Measurements from ENCODE around the gene DGKQ. TPM values are rescaled to one million over a fixed set of nuclear protein-coding genes. Genes with fewer than 3 reads are reported as not detected.

DGKQ gene, protein sequence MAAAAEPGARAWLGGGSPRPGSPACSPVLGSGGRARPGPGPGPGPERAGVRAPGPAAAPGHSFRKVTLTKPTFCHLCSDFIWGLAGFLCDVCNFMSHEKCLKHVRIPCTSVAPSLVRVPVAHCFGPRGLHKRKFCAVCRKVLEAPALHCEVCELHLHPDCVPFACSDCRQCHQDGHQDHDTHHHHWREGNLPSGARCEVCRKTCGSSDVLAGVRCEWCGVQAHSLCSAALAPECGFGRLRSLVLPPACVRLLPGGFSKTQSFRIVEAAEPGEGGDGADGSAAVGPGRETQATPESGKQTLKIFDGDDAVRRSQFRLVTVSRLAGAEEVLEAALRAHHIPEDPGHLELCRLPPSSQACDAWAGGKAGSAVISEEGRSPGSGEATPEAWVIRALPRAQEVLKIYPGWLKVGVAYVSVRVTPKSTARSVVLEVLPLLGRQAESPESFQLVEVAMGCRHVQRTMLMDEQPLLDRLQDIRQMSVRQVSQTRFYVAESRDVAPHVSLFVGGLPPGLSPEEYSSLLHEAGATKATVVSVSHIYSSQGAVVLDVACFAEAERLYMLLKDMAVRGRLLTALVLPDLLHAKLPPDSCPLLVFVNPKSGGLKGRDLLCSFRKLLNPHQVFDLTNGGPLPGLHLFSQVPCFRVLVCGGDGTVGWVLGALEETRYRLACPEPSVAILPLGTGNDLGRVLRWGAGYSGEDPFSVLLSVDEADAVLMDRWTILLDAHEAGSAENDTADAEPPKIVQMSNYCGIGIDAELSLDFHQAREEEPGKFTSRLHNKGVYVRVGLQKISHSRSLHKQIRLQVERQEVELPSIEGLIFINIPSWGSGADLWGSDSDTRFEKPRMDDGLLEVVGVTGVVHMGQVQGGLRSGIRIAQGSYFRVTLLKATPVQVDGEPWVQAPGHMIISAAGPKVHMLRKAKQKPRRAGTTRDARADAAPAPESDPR
- total RNA-seq (1 to 10 TPM; 3.2 to 7.3 (median 4.4) TPM), polyA plus RNA-seq (1 to 10 TPM; 2.6 to 3.7 TPM)
- long read RNA-seq, donor 1, full-length matches to known transcripts = 2 of 9 reads
- long read RNA-seq, donor 1, partial matches to known transcripts = 3 of 9 reads
- long read RNA-seq, donor 1, other reads (novel, unspliced or antisense) = 4 of 9 reads
- long read RNA-seq, donor 2, full-length matches to known transcripts = 1 of 14 reads
- long read RNA-seq, donor 2, partial matches to known transcripts = 10 of 14 reads
- long read RNA-seq, donor 2, other reads (novel, unspliced or antisense) = 3 of 14 reads
- long read RNA-seq, donor 3, partial matches to known transcripts = 3 of 10 reads
- long read RNA-seq, donor 3, other reads (novel, unspliced or antisense) = 7 of 10 reads

DNA sequence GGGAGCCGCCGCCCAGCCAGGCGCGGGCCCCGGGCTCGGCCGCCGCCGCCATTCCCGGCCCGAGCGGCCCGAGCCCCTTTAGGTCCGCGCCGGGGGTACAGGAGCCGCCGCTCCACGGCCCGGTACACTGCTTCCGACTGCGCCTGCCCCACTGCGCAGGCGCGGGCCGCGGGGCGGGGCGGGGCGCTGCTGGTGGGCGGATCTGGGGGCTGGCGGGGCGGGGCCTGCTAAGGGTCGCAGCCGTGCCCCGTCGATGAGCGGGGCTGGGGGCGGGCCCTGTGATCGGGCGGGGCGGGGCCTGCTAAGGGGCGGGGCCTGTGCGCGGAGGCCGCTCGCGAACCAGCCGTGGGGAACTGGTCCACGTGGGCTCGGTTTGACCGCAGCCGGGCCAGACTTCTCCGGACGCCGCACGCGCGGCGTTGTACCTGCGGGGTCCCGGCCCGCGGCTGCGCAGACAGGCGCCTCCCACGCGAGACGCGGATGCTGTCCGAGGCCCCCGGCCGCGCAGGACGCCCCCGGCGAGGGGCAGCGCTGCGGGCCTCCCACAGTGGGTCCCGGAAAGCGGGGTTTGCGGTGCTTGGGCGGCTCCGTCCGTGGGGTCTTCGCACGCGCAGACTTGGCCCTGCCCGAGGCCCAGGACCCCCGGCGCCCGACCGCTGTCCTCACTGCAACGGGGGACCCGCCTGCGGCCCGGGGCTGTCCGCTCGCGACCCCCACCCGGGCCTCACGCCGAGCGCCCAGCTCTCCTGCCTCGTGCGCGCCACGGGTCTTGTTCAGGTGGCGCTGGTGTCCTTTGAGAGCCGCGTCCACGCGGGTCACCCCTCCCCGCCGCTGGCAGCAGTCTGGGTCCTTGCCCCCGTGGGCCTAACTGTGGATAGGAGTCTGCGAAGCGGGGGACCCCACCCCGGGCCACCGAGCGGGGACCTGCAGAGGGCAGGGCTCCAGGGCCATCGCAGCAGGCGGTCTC lies at the start of gene DGKQ:
Gene DGKQ, minus strand, starts transcription at position 139 of the 967 bp plus-strand sequence. Its CDS starts 87 bp downstream, at position 52.
- TF ChIP-seq, protein P1, sequence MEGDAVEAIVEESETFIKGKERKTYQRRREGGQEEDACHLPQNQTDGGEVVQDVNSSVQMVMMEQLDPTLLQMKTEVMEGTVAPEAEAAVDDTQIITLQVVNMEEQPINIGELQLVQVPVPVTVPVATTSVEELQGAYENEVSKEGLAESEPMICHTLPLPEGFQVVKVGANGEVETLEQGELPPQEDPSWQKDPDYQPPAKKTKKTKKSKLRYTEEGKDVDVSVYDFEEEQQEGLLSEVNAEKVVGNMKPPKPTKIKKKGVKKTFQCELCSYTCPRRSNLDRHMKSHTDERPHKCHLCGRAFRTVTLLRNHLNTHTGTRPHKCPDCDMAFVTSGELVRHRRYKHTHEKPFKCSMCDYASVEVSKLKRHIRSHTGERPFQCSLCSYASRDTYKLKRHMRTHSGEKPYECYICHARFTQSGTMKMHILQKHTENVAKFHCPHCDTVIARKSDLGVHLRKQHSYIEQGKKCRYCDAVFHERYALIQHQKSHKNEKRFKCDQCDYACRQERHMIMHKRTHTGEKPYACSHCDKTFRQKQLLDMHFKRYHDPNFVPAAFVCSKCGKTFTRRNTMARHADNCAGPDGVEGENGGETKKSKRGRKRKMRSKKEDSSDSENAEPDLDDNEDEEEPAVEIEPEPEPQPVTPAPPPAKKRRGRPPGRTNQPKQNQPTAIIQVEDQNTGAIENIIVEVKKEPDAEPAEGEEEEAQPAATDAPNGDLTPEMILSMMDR (IDR thresholded peaks at IDR 0.05) = no peak
- no peak for TF ChIP-seq POLR2A (IDR thresholded peaks at IDR 0.05)
- intact Hi-C loops (cut with DNase I) = loop anchor here in 1 of 10 donors (5.0 kb wide), 1 partner anchor 41 kb away; the partner anchor contains the start of genes GAK and TMEM175
- DNase-seq = peak; percentile 87 to 96 (median 89)
- ATAC-seq = peak; percentile 90 to 98 (median 97)
- H3K9me3 ChIP-seq = no peaks in the 10 kb centered on the region
- H3K36me3 ChIP-seq = no peaks in the 10 kb centered on the region
- peaks cover 0 to 1% (median 0%) of the 10 kb centered on the region in 9 donors for H3K27me3 ChIP-seq
- peak within 1 kb of the TSS; percentile 55 to 98 (median 78) for H3K4me3 ChIP-seq
- WGBS, 4 donors = 23 to 37% (median 29%) methylated on average over 34 to 123 of the region's 123 CpGs
- peaks cover 8 to 32% (median 19%) of the 10 kb centered on the region in 12 donors for H3K4me1 ChIP-seq
- peak within 1 kb of the TSS in 4 of 12 donors; percentile 40 to 55 (median 48) for H3K27ac ChIP-seq

GRCh38 chr4:1022739-1023066 lies 49.3 kb upstream of the DGKQ start:
- peaks cover 0 to 6% (median 0%) of the 10 kb centered on the region in 12 donors for H3K4me1 ChIP-seq
- intact Hi-C loops (cut with DNase I) = no loop called here
- H3K27ac ChIP-seq = no peak overlapping the region
- peaks cover 0 to 16% (median 0%) of the 10 kb centered on the region in 9 donors for H3K36me3 ChIP-seq
- DNase-seq (no peak), ATAC-seq (no peak)
- no peak for TF ChIP-seq POLR2A (IDR thresholded peaks at IDR 0.05)
- TF ChIP-seq, protein P1 (IDR thresholded peaks at IDR 0.05) = no peak
- no peaks in the 10 kb centered on the region for H3K27me3 ChIP-seq
- H3K9me3 ChIP-seq = no peaks in the 10 kb centered on the region
- no peak overlapping the region for H3K4me3 ChIP-seq
- WGBS, 4 donors = 89 to 92% (median 91%) methylated on average over 14 to 19 of the region's 19 CpGs

DNA sequence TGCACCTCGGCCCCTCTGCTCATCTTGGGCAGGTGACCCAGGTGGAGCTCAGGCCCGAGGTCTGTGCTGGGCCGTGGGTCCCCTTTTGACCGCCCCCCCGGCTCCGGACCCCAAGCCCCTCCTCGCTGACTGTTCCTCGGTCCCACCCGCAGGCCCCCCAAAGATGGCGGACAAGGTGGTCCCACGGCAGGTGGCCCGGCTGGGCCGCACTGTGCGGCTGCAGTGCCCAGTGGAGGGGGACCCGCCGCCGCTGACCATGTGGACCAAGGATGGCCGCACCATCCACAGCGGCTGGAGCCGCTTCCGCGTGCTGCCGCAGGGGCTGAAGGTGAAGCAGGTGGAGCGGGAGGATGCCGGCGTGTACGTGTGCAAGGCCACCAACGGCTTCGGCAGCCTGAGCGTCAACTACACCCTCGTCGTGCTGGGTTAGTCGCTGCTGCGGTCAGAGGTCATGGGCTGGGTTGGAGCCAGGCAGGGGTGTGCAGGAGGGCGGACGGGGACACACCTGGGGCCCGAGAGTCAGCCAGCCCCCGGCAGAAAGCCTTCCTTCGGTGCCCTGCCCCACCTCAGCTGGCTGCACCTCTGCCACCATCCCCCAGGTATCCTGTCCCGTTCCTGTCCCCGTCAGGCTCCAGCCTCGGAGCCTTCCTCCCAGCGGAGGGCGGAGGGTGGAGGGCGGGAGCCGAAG lies 48.8 kb upstream of the DGKQ start:
- Histone ChIP-seq H3K27ac (no peak overlapping the region), H3K4me1 (peaks cover 0 to 6% (median 0%) of the 10 kb centered on the region in 12 donors), H3K4me3 (no peak overlapping the region), H3K9me3 (no peaks in the 10 kb centered on the region), H3K36me3 (peaks cover 0 to 16% (median 0%) of the 10 kb centered on the region in 9 donors), H3K27me3 (no peaks in the 10 kb centered on the region)
- no peak for ATAC-seq
- no peak for DNase-seq
- TF ChIP-seq POLR2A (IDR thresholded peaks at IDR 0.05) = no peak
- TF ChIP-seq, protein P1 (IDR thresholded peaks at IDR 0.05) = no peak
- intact Hi-C loops (cut with DNase I) = no loop called here
- 94 to 96% (median 94%) methylated on average over 26 to 46 of the region's 46 CpGs for WGBS, 4 donors
